ENCODE results near the gene MAML3.

The MAML3 gene

DNA sequence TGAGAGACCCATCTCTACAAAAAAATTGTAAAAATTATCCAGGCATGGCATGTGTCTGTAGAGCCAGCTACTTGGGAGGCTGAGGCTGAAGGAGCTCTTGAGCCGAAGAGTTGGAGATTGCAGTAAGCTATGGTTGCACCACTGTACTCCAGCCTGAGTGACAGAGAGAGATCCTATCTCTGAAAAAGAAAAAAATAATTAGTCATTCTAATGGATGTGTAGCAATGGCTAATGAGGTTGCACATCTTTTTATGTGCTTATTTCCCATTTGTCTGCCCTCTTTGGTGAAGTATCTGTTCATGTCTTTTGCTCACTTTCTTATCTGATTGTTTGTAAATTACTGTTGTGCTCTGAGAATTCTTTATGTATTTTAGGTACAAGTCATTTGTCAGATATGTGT is 19.0 kb upstream of the MAML3 start:
- no peak for DNase-seq (ENCODE audit: low read depth)
- TF ChIP-seq, protein P1, sequence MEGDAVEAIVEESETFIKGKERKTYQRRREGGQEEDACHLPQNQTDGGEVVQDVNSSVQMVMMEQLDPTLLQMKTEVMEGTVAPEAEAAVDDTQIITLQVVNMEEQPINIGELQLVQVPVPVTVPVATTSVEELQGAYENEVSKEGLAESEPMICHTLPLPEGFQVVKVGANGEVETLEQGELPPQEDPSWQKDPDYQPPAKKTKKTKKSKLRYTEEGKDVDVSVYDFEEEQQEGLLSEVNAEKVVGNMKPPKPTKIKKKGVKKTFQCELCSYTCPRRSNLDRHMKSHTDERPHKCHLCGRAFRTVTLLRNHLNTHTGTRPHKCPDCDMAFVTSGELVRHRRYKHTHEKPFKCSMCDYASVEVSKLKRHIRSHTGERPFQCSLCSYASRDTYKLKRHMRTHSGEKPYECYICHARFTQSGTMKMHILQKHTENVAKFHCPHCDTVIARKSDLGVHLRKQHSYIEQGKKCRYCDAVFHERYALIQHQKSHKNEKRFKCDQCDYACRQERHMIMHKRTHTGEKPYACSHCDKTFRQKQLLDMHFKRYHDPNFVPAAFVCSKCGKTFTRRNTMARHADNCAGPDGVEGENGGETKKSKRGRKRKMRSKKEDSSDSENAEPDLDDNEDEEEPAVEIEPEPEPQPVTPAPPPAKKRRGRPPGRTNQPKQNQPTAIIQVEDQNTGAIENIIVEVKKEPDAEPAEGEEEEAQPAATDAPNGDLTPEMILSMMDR (IDR thresholded peaks at IDR 0.05; ENCODE audit: low read depth, low read length, missing control alignments), result no peak
- H3K4me3 ChIP-seq (ENCODE audit: low read depth, low read length), result no peak overlapping the region

DNA sequence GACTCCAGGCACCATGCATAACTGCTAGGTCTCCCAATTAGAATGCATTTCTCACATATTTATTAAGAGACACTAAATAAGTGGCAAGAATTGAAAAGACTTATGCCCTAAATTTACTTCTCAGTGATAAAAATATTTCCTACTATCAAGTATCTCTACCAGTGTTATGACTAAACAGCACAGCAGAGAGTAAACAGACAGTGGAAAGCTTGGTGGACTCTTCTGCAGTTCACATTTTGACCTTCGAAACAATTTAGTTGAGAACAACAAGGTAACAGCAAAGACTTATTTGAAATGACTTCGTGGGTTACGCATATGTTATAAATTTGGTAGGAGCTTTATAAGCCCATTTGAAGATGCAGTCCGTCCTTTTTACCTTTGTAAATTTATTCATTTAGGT is 16.3 kb upstream of the MAML3 start:
- TF ChIP-seq, protein P1 (IDR thresholded peaks at IDR 0.05; ENCODE audit: low read depth, low read length, missing control alignments), result no peak
- no peak for DNase-seq (ENCODE audit: low read depth)
- H3K4me3 ChIP-seq (ENCODE audit: low read depth, low read length), result no peak overlapping the region

DNA sequence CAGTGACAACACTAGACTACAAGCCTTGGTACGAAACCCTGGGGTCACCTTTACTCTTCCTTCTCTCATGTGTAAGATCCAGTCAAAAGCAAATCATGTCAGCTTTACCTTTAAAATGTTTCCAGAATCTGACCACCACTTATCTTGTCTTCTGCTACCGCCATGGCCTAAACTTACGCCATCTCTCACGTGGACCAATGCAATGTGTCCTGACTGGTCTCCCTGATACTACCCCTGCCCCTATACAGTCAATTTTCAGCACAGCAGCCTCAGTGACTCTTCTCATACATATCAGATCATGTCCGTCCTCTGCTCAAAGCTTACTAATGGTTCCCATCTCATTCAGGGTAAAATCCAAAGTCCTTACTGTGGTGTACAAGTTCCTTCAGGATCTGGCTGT is 15.0 kb upstream of the MAML3 start:
- no peak overlapping the region for H3K4me3 ChIP-seq (ENCODE audit: low read depth, low read length)
- no peak for DNase-seq (ENCODE audit: low read depth)
- TF ChIP-seq, protein P1 (IDR thresholded peaks at IDR 0.05; ENCODE audit: low read depth, low read length, missing control alignments), result no peak

DNA sequence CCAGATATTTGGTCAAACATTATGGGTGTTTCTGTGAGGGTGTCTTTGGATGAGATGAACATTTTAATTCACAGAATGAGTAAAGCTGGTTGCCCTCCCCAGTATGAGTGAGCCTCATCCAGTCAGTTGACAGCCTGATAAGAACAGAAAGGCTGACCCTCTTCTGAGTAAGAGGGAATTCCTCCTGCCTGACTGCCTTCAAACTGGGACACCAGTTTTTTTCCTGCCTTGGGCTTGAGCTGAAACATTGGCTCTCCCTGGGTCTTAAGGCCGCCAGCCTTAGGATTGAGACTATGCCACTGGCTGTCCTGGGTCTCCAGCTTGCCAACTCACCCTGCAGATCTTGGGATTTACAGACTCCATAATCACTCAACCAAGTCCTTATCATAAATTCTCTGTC is 14.5 kb upstream of the MAML3 start:
- no peak overlapping the region for H3K4me3 ChIP-seq (ENCODE audit: low read depth, low read length)
- TF ChIP-seq, protein P1 (IDR thresholded peaks at IDR 0.05; ENCODE audit: low read depth, low read length, missing control alignments), result no peak
- no peak for DNase-seq (ENCODE audit: low read depth)

DNA sequence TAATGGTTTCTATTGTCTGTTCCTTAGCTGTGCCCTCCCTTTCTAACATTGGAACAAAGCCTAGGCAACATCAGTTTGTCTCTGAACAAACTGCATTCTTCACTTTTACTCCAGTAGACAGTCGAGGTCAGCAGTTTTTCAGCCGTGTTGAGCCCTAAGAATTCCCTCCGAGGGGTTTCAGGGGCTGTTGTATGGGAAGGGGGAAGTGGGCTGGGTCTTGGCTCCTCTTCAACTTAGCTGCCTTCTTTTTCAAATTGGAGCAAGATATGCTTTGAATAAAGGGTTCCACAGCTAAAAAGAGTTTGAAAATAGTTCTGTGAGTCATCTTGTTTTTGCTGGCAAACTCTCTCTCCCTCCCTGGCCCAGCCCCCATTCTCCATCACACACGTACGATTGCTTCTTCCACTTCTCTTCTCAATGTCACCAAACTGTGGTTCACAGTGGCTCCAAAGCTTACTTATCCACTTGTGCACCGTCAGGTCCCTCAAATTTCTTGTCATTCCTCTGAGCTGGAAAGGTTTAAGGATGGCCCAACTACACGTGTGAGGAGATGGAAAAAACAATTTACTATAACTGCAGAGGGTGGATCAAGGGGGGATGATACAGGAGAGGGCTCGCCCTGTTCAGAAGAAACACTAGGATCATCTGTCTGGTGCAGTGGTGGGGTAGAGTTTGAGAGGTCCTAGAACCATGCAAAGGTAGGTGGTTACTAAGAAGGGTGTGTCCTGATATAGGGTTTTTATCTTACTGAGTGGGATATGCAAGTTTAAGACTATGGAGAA is 9.2 kb upstream of the MAML3 start:
- no peak overlapping the region for H3K4me3 ChIP-seq (ENCODE audit: low read depth, low read length)
- TF ChIP-seq, protein P1 (IDR thresholded peaks at IDR 0.05; ENCODE audit: low read depth, low read length, missing control alignments), result no peak
- DNase-seq (ENCODE audit: low read depth), result no peak

DNA sequence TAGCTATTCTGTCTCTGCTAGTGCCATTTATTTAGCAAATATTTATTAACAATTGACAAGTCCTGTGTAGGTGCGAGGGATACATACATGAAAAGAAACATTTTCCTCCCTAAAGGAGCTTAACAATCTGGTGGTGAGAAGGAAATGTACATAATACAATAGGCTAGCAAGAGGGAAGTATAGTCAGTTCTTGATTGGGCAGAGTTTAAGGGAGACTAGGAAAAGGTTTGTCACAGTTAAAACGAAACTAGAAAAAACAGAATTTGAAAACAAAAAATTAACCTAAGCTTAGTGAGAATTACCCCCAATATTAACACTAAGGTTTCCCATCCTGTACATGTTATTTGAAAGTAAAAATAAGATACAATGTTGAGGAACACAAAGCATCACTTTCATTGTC is 8.6 kb upstream of the MAML3 start:
- H3K4me3 ChIP-seq (ENCODE audit: low read depth, low read length), result no peak overlapping the region
- no peak for DNase-seq (ENCODE audit: low read depth)
- TF ChIP-seq, protein P1 (IDR thresholded peaks at IDR 0.05; ENCODE audit: low read depth, low read length, missing control alignments), result no peak
